ENCODE results near the gene UBALD1.

The UBALD1 gene

DNA sequence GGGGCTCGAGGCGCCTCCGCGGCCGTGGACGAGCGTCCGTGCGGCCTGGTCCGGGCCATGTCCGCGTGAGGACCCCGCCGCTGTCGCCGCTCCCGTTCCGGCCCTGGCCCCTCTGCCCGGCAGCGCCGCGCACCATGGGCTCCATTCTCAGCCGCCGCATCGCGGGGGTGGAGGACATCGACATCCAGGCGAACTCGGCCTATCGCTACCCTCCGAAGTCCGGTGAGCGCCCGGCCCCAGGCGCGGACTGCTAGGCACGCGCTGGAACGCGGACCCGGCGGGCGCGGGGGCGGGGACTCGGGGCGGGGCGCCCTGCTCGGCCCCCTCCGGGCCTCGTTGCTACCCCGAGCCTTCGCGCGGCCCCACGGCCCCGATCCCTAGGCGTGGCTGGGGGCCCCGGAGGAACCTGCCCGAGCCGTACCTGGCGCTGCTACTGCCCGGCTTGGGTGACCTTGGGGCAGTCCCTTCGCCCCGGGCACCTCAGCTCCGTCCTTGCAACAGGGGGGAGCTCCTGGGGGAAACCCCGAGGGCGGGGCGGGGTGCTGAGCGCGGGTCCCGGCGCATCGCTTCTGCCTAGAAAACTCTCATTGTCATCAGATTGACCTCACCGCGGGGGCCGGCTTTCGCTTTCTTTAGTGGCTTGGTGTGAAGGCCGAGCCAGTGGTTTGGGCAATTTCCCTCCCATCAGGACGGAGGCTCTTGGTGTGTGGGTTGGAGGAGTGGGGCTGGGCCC is 10.3 kb upstream of the UBALD1 start:
- DNase-seq (ENCODE audit: low read depth): no peak
- peak overlapping the region; percentile 78 for H3K4me3 ChIP-seq (ENCODE audit: low read length)
- TF ChIP-seq CTCF (conservative IDR thresholded peaks at IDR 0.05; ENCODE audit: low read depth, low read length): no peak

- H3K4me3 ChIP-seq (ENCODE audit: low read length): peak within 1 kb of the TSS; percentile 78
- peak; percentile 95 for TF ChIP-seq CTCF (conservative IDR thresholded peaks at IDR 0.05; ENCODE audit: low read depth, low read length)
- DNase-seq (ENCODE audit: low read depth): peak; percentile 91
These were observed 9.5 kb upstream of the UBALD1 start, which contains the start of gene MGRN1 for GRCh38 chr16:4624015-4624826. MGRN1 (plus strand) TSS chr16:4624826; CDS start chr16:4624961, 135 bp downstream.

DNA sequence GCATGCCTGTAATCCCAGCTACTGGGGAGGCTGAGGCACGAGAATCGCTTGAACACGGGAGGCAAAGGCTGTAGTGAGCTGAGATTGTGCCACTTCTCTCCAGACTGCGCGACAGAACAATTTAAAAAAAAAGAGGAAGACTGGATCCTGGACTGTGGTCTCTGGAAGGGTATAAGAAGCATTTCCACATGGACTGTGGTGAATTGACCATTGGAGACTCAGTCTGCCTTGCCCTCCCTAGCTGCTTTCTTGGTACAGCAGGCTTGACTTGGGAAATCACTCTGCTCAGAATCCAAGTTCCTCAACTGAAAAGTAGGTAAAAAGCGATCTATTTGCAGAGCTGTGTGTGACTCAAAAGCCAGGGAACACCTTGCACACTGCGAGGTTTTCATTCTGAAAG is 8.9 kb upstream of the UBALD1 start:
- no peak overlapping the region for H3K4me3 ChIP-seq (ENCODE audit: low read length)
- no peak for TF ChIP-seq CTCF (conservative IDR thresholded peaks at IDR 0.05; ENCODE audit: low read depth, low read length)
- no peak for DNase-seq (ENCODE audit: low read depth)

GRCh38 chr16:4618645-4619418 is 4.1 kb upstream of the UBALD1 start:
- H3K4me3 ChIP-seq (ENCODE audit: low read length): no peak overlapping the region
- DNase-seq (ENCODE audit: low read depth): no peak
- TF ChIP-seq CTCF (conservative IDR thresholded peaks at IDR 0.05; ENCODE audit: low read depth, low read length): no peak

GRCh38 chr16:4617880-4618279 is 3.2 kb upstream of the UBALD1 start:
- no peak overlapping the region for H3K4me3 ChIP-seq (ENCODE audit: low read length)
- no peak for DNase-seq (ENCODE audit: low read depth)
- TF ChIP-seq CTCF (conservative IDR thresholded peaks at IDR 0.05; ENCODE audit: low read depth, low read length): no peak

GRCh38 chr16:4616047-4616811 is 1.5 kb upstream of the UBALD1 start:
- H3K4me3 ChIP-seq (ENCODE audit: low read length): peak overlapping the region; percentile 62
- TF ChIP-seq CTCF (conservative IDR thresholded peaks at IDR 0.05; ENCODE audit: low read depth, low read length): peak; percentile 38
- DNase-seq (ENCODE audit: low read depth): peak; percentile 99

Measured in retinal pigment epithelial cell (primary cell).